GM12878 (cell line): Measurements from ENCODE around the gene SLC11A1.

Experiments used
- CBFB ChIP-seq: IDR thresholded peaks from 2 replicates; pipeline ENCODE4 v1.6.1; 2016; ENCODE audit warnings: antibody characterized with exemption, low read depth
- CEBPB ChIP-seq, 2 experiments: fragments of 150-350 bp in 1 of 2; IDR thresholded peaks; 2 replicates each; pipeline ENCODE4 v1.6.1; 2012 to 2014; ENCODE audit warnings: low read depth in 2 of 2, low read length in 2 of 2, borderline replicate concordance in 1 of 2, inconsistent platforms in 1 of 2
- EP300 ChIP-seq, 2 experiments: fragments of 150-350 bp in 1 of 2; IDR thresholded peaks; 2 replicates each; pipeline ENCODE4 v1.6.1; 2011 to 2012; ENCODE audit warnings: low read depth in 2 of 2, low read length in 2 of 2, borderline replicate concordance in 1 of 2, improper control_type of control experiment in 1 of 2, inconsistent platforms in 1 of 2; ENCODE audit not compliant: control insufficient read depth in 1 of 2
- GATAD2B ChIP-seq: fragments of 450-650 bp; conservative IDR thresholded peaks from 2 replicates; pipeline ENCODE4 v1.6.1; 2017; ENCODE audit warnings: low read depth, mild to moderate bottlenecking, moderate library complexity
- JUND ChIP-seq: IDR thresholded peaks from 2 replicates; pipeline ENCODE4 v1.6.1; 2012; ENCODE audit warnings: low read depth, mild to moderate bottlenecking, low read length, improper control_type of control experiment, moderate library complexity
- NBN ChIP-seq: fragments of 450-650 bp; IDR thresholded peaks from 2 replicates; pipeline ENCODE4 v1.6.1; 2016
- NFYB ChIP-seq: IDR thresholded peaks from 2 replicates; pipeline ENCODE4 v1.6.1; 2011; ENCODE audit warnings: low read depth, mild to moderate bottlenecking, low read length, improper control_type of control experiment, moderate library complexity; ENCODE audit not compliant: insufficient read depth
- POLR2A ChIP-seq: IDR thresholded peaks from 2 replicates; pipeline ENCODE4 v1.6.1; 2011; ENCODE audit warnings: low read depth, mild to moderate bottlenecking, low read length
- TF ChIP-seq, protein P1 (sequence below), 3 experiments: IDR thresholded peaks in 2 of 3; conservative IDR thresholded peaks in 1 of 3; 2 replicates each; pipeline ENCODE4 v1.5.1; 2011; ENCODE audit warnings: low read depth in 3 of 3, low read length in 3 of 3, mild to moderate bottlenecking in 3 of 3, control low read depth in 2 of 3, moderate library complexity in 2 of 3, inconsistent platforms in 1 of 3, mixed read lengths in 1 of 3; ENCODE audit not compliant: control insufficient read depth in 2 of 3, insufficient read depth in 1 of 3; ENCODE audit errors: extremely low read depth in 1 of 3
- TF ChIP-seq, protein P2 (sequence below): IDR thresholded peaks from 2 replicates; pipeline ENCODE4 v1.6.1; 2012; ENCODE audit warnings: low read depth, low read length, improper control_type of control experiment
- TF ChIP-seq, protein P3 (sequence below): IDR thresholded peaks from 2 replicates; pipeline ENCODE4 v1.6.1; 2011; ENCODE audit warnings: low read depth, low read length, improper control_type of control experiment, borderline replicate concordance
- TF ChIP-seq, protein P4 (sequence below): IDR thresholded peaks from 2 replicates; pipeline ENCODE4 v1.6.1; 2012; ENCODE audit warnings: low read depth, low read length, improper control_type of control experiment

DNA sequence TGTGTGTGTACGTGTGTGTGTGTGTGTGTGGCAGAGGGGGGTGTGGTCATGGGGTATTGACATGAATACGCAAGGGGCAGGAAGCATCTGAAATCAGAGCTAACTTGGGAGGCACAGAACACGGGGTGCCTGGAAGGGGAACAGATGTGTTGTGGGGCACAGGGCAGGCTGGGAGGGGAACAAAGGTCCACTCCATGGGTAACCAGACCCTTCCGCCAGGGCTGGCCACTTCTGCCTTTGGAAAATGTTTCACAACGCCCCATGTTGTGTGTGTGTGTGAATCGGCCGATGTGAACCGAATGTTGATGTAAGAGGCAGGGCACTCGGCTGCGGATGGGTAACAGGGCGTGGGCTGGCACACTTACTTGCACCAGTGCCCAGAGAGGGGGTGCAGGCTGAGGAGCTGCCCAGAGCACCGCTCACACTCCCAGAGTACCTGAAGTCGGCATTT is at the start of gene SLC11A1:
- TF ChIP-seq, protein P1, sequence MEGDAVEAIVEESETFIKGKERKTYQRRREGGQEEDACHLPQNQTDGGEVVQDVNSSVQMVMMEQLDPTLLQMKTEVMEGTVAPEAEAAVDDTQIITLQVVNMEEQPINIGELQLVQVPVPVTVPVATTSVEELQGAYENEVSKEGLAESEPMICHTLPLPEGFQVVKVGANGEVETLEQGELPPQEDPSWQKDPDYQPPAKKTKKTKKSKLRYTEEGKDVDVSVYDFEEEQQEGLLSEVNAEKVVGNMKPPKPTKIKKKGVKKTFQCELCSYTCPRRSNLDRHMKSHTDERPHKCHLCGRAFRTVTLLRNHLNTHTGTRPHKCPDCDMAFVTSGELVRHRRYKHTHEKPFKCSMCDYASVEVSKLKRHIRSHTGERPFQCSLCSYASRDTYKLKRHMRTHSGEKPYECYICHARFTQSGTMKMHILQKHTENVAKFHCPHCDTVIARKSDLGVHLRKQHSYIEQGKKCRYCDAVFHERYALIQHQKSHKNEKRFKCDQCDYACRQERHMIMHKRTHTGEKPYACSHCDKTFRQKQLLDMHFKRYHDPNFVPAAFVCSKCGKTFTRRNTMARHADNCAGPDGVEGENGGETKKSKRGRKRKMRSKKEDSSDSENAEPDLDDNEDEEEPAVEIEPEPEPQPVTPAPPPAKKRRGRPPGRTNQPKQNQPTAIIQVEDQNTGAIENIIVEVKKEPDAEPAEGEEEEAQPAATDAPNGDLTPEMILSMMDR (IDR thresholded peaks at IDR 0.05 in 2 of 3, conservative IDR thresholded peaks at IDR 0.05 in 1 of 3; ENCODE audit: control insufficient read depth in 2 of 3, extremely low read depth in 1 of 3, insufficient read depth in 1 of 3, low read depth in 3 of 3, low read length in 3 of 3): no peak
- TF ChIP-seq POLR2A (no peak), JUND (no peak), GATAD2B (no peak), CBFB (no peak), CEBPB (IDR thresholded peaks at IDR 0.05; ENCODE audit: borderline replicate concordance in 1 of 2, low read depth in 2 of 2, low read length in 2 of 2) (no peak), NFYB (no peak), EP300 (IDR thresholded peaks at IDR 0.05; ENCODE audit: borderline replicate concordance in 1 of 2, control insufficient read depth in 1 of 2, low read depth in 2 of 2, low read length in 2 of 2) (no peak), NBN (no peak)
- TF ChIP-seq, protein P2, sequence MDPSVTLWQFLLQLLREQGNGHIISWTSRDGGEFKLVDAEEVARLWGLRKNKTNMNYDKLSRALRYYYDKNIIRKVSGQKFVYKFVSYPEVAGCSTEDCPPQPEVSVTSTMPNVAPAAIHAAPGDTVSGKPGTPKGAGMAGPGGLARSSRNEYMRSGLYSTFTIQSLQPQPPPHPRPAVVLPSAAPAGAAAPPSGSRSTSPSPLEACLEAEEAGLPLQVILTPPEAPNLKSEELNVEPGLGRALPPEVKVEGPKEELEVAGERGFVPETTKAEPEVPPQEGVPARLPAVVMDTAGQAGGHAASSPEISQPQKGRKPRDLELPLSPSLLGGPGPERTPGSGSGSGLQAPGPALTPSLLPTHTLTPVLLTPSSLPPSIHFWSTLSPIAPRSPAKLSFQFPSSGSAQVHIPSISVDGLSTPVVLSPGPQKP: no peak
- TF ChIP-seq, protein P3, sequence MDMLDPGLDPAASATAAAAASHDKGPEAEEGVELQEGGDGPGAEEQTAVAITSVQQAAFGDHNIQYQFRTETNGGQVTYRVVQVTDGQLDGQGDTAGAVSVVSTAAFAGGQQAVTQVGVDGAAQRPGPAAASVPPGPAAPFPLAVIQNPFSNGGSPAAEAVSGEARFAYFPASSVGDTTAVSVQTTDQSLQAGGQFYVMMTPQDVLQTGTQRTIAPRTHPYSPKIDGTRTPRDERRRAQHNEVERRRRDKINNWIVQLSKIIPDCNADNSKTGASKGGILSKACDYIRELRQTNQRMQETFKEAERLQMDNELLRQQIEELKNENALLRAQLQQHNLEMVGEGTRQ: no peak
- TF ChIP-seq, protein P4, sequence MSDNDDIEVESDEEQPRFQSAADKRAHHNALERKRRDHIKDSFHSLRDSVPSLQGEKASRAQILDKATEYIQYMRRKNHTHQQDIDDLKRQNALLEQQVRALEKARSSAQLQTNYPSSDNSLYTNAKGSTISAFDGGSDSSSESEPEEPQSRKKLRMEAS: no peak
